A549 treated with CORT108297 at 1 μM for 4 hours (cell line): ENCODE results near the gene OR6C65. TPM values are rescaled to one million over a fixed set of nuclear protein-coding genes. Genes with fewer than 3 reads are reported as not detected.

Source experiments
- total RNA-seq: library from RNA; stranded (reverse); fragments of 200-300 nt; extraction: Qiagen RNA extraction; gene quantifications from 5 replicates; pipeline ENCODE4 v1.2.3, GENCODE V29; 2022

Gene OR6C65
- not detected in 5 replicates for total RNA-seq

GRCh38 chr12:55400229-55400628 lies at the start of gene OR6C65:
TSS of gene OR6C65 (plus strand) at chr12:55400529. CDS start at chr12:55400529, 0 bp downstream.

GRCh38 chr12:55362675-55363074 lies 37.7 kb upstream of the OR6C65 start, which contains the start of gene OR6C75:
TSS of gene OR6C75 (plus strand) at chr12:55362975. CDS start at chr12:55365111, 2,136 bp downstream.

GRCh38 chr12:55425954-55426353 lies 25.6 kb downstream of the OR6C65 start, which contains the start of gene OR6C76:
TSS of gene OR6C76 (plus strand) at chr12:55426254. CDS start at chr12:55426254, 0 bp downstream.

GRCh38 chr12:55443776-55444175 lies 43.4 kb downstream of the OR6C65 start, which contains the start of gene OR6C2:
TSS of gene OR6C2 (plus strand) at chr12:55444076. CDS start at chr12:55452214, 8,138 bp downstream.

Other genes with a start within 250 kb of the OR6C65 start
- not detected in 5 replicates for gene OR10A7, start 179.5 kb upstream of the OR6C65 start, total RNA-seq
- gene OR6C74, start 155.9 kb upstream of the OR6C65 start, total RNA-seq, result not detected in 5 replicates
- gene OR6C6, start 104.0 kb upstream of the OR6C65 start, total RNA-seq, result not detected in 5 replicates
- gene OR6C1, start 86.2 kb upstream of the OR6C65 start, total RNA-seq, result not detected in 5 replicates
- not detected in 5 replicates for gene OR6C3, start 69.8 kb upstream of the OR6C65 start, total RNA-seq
- gene OR6C75, start 37.6 kb upstream of the OR6C65 start, total RNA-seq, result not detected in 5 replicates
- gene OR6C76, start 25.7 kb downstream of the OR6C65 start, total RNA-seq, result not detected in 5 replicates
- not detected in 5 replicates for gene OR6C2, start 43.5 kb downstream of the OR6C65 start, total RNA-seq
- gene OR6C70, start 69.6 kb downstream of the OR6C65 start, total RNA-seq, result not detected in 5 replicates
- not detected in 5 replicates for gene OR6C68, start 91.8 kb downstream of the OR6C65 start, total RNA-seq
- not detected in 5 replicates for gene OR6C4, start 149.1 kb downstream of the OR6C65 start, total RNA-seq
- not detected in 5 replicates for gene OR2AP1, start 171.9 kb downstream of the OR6C65 start, total RNA-seq
- gene OR10P1, start 236.4 kb downstream of the OR6C65 start, total RNA-seq, result not detected in 5 replicates